Natural killer cell (primary cell): ENCODE results near the gene TKFC. TPM values are rescaled to one million over a fixed set of nuclear protein-coding genes. Genes with fewer than 3 reads are reported as not detected.

ENCODE experiments used
- ATAC-seq, 3 donors: fragments of 150-1000 bp in 2 of 3; fragments of 200-7000 bp in 1 of 3; cut with Tn5 transposase; 1 replicate in 1 of 3; 2 replicates in 2 of 3; pipeline ENCODE4 v1.10.0; 2021; ENCODE audit warnings: mild to moderate bottlenecking in 2 of 3, moderate library complexity in 2 of 3
- DNase-seq, 2 donors: peaks; one replicate each; pipeline versions ENCODE4 v3.0.0 to v3.0.0-alpha.2; 2013 to 2021; ENCODE audit warnings: mixed read lengths in 1 of 2
- H3K27ac ChIP-seq: one replicate; pipeline ENCODE4 v1.5.1; 2013; ENCODE audit warnings: mild to moderate bottlenecking, low read length
- H3K27me3 ChIP-seq: one replicate; pipeline ENCODE4 v1.6.1; 2013; ENCODE audit warnings: low read length; ENCODE audit not compliant: control insufficient read depth, insufficient read depth
- H3K36me3 ChIP-seq: one replicate; pipeline ENCODE4 v1.6.1; 2013; ENCODE audit warnings: low read length; ENCODE audit not compliant: control insufficient read depth, insufficient read depth
- H3K4me1 ChIP-seq: one replicate; pipeline ENCODE4 v1.6.1; 2013; ENCODE audit warnings: low read length; ENCODE audit not compliant: control insufficient read depth, insufficient read depth
- H3K4me3 ChIP-seq: one replicate; pipeline ENCODE4 v1.5.1; 2013; ENCODE audit warnings: low read length
- H3K9me3 ChIP-seq: one replicate; pipeline ENCODE4 v1.6.1; 2013; ENCODE audit warnings: low read length; ENCODE audit not compliant: control insufficient read depth, insufficient read depth
- H3K27ac Mint-ChIP-seq, 2 donors: one replicate each; pipeline ENCODE4 v1.8.0; 2022; ENCODE audit warnings: mild to moderate bottlenecking in 2 of 2, mixed read lengths in 2 of 2, moderate library complexity in 1 of 2
- H3K27me3 Mint-ChIP-seq, 2 donors: one replicate each; pipeline ENCODE4 v1.8.0; 2022; ENCODE audit warnings: low read depth in 2 of 2, mixed read lengths in 2 of 2
- H3K36me3 Mint-ChIP-seq: one replicate; pipeline ENCODE4 v1.8.0; 2022; ENCODE audit warnings: mixed read lengths
- H3K4me1 Mint-ChIP-seq, 2 donors: one replicate each; pipeline ENCODE4 v1.8.0; 2022; ENCODE audit warnings: mixed read lengths in 2 of 2
- H3K4me3 Mint-ChIP-seq: one replicate; pipeline ENCODE4 v1.8.0; 2022; ENCODE audit warnings: mild to moderate bottlenecking, moderate library complexity, mixed read lengths
- H3K9me3 Mint-ChIP-seq, 2 donors: one replicate each; pipeline ENCODE4 v1.8.0; 2022; ENCODE audit warnings: mixed read lengths in 2 of 2
- CTCF ChIP-seq: fragments of 200-600 bp; IDR thresholded peaks from one replicate; pipeline ENCODE4 v1.8.0; 2022; ENCODE audit warnings: antibody characterized with exemption
- WGBS: methylation state at CpG from one replicate; pipeline ENCODE4 v1.1.7; 2013; ENCODE audit warnings: missing lambda C conversion rate; ENCODE audit not compliant: insufficient coverage; 5-methylcytosine and 5-hydroxymethylcytosine counted together
- intact Hi-C: fragments of 100-400 bp; cut with micrococcal nuclease; formaldehyde crosslinking; loops from one replicate; pipeline ENCODE4 v1.14.2; 2022
- total RNA-seq, 4 donors: library from RNA; stranded (reverse); fragments of 120-200 nt in 1 of 4; gene quantifications; one replicate each; pipeline versions ENCODE4 v1.2.3 to v1.2.4, GENCODE V29; 2013 to 2022

TKFC gene
- total RNA-seq, 3 donors from 2014 or later (not counting 1 experiment from before 2014, with no cell fraction given): 32.9 to 54.8 (median 38.6) TPM

GRCh38 chr11:61305417-61305816, 27.6 kb upstream of the TKFC start:
- DNase-seq: no peak
- Mint-ChIP-seq H3K36me3 (peaks cover 14% of the 10 kb centered on the region), H3K4me1 (no peaks in the 10 kb centered on the region), H3K9me3 (no peaks in the 10 kb centered on the region), H3K27ac (no peak overlapping the region), H3K27me3 (no peaks in the 10 kb centered on the region), H3K4me3 (no peak overlapping the region)
- no peak overlapping the region for H3K27ac ChIP-seq
- H3K27me3 ChIP-seq: no peaks in the 10 kb centered on the region
- WGBS: 98% methylated on average over 7 of the region's 7 CpGs
- H3K36me3 ChIP-seq: peaks cover 90% of the 10 kb centered on the region
- intact Hi-C loops: no loop called here
- TF ChIP-seq CTCF: no peak
- no peaks in the 10 kb centered on the region for H3K9me3 ChIP-seq
- ATAC-seq: no peak
- H3K4me3 ChIP-seq: no peak overlapping the region
- no peaks in the 10 kb centered on the region for H3K4me1 ChIP-seq

GRCh38 chr11:61306221-61306620, 26.8 kb upstream of the TKFC start:
- H3K27ac Mint-ChIP-seq: no peak overlapping the region
- no peak for TF ChIP-seq CTCF
- peak in 1 of 3 donors; percentile 62 for ATAC-seq

GRCh38 chr11:61307354-61307753, 25.7 kb upstream of the TKFC start:
- H3K27ac Mint-ChIP-seq: no peak overlapping the region
- TF ChIP-seq CTCF: no peak
- no peak overlapping the region for H3K27ac ChIP-seq
- H3K36me3 Mint-ChIP-seq: no peaks in the 10 kb centered on the region
- no peak for DNase-seq
- H3K4me1 ChIP-seq: no peaks in the 10 kb centered on the region
- WGBS: 93% methylated on average over 1 of the region's 1 CpG
- H3K36me3 ChIP-seq: peaks cover 88% of the 10 kb centered on the region
- H3K27me3 Mint-ChIP-seq: no peaks in the 10 kb centered on the region
- no peak overlapping the region for H3K4me3 ChIP-seq
- ATAC-seq: no peak
- H3K4me3 Mint-ChIP-seq: no peak overlapping the region
- no peaks in the 10 kb centered on the region for H3K27me3 ChIP-seq
- intact Hi-C loops: no loop called here
- H3K9me3 Mint-ChIP-seq: no peaks in the 10 kb centered on the region
- H3K9me3 ChIP-seq: no peaks in the 10 kb centered on the region
- H3K4me1 Mint-ChIP-seq: no peaks in the 10 kb centered on the region

More at GRCh38 chr11:61306221-61306620, 26.8 kb upstream of the TKFC start:
- Histone ChIP-seq H3K4me3 (no peak overlapping the region), H3K4me1 (no peaks in the 10 kb centered on the region), H3K27me3 (no peaks in the 10 kb centered on the region), H3K9me3 (no peaks in the 10 kb centered on the region), H3K27ac (no peak overlapping the region), H3K36me3 (peaks cover 88% of the 10 kb centered on the region)
- H3K9me3 Mint-ChIP-seq: no peaks in the 10 kb centered on the region
- peaks cover 9% of the 10 kb centered on the region for H3K36me3 Mint-ChIP-seq
- H3K27me3 Mint-ChIP-seq: no peaks in the 10 kb centered on the region
- no peak overlapping the region for H3K4me3 Mint-ChIP-seq
- 43% methylated on average over 1 of the region's 1 CpG for WGBS
- DNase-seq: no peak
- no peaks in the 10 kb centered on the region for H3K4me1 Mint-ChIP-seq
- intact Hi-C loops: no loop called here

GRCh38 chr11:61309141-61309540, 23.9 kb upstream of the TKFC start:
- no peak for TF ChIP-seq CTCF
- Mint-ChIP-seq H3K9me3 (no peaks in the 10 kb centered on the region), H3K4me1 (no peaks in the 10 kb centered on the region), H3K36me3 (peaks cover 10% of the 10 kb centered on the region), H3K27me3 (no peaks in the 10 kb centered on the region), H3K27ac (no peak overlapping the region), H3K4me3 (no peak overlapping the region)
- Histone ChIP-seq H3K4me1 (no peaks in the 10 kb centered on the region), H3K9me3 (no peaks in the 10 kb centered on the region), H3K27me3 (no peaks in the 10 kb centered on the region), H3K36me3 (peaks cover 88% of the 10 kb centered on the region), H3K4me3 (no peak overlapping the region), H3K27ac (no peak overlapping the region)
- WGBS: 94% methylated on average over 3 of the region's 4 CpGs
- intact Hi-C loops: no loop called here
- ATAC-seq (no peak), DNase-seq (no peak)
